Adrenal gland (tissue), 5 donors: ENCODE data around the gene RASSF4.

Source experiments
- POLR2A ChIP-seq, 2 donors: fragments of 450-650 bp; IDR thresholded peaks; one replicate each; pipeline ENCODE4 v1.6.1; 2017; ENCODE audit warnings: antibody characterized with exemption in 2 of 2, mild to moderate bottlenecking in 2 of 2, moderate library complexity in 1 of 2
- TF ChIP-seq, protein P1 (sequence below), 6 experiments: fragments of 450-650 bp in 4 of 6; fragments of 200-600 bp in 2 of 6; sonication (generic) in 1 of 6; IDR thresholded peaks; 1 replicate in 5 of 6; 2 replicates in 1 of 6; pipeline versions ENCODE4 v1.5.1 to v1.8.0; 2016 to 2021; ENCODE audit warnings: antibody characterized with exemption in 6 of 6, mild to moderate bottlenecking in 2 of 6, moderate library complexity in 1 of 6
- donor health status: DM: no; HTN: no; CAD: no.

DNA sequence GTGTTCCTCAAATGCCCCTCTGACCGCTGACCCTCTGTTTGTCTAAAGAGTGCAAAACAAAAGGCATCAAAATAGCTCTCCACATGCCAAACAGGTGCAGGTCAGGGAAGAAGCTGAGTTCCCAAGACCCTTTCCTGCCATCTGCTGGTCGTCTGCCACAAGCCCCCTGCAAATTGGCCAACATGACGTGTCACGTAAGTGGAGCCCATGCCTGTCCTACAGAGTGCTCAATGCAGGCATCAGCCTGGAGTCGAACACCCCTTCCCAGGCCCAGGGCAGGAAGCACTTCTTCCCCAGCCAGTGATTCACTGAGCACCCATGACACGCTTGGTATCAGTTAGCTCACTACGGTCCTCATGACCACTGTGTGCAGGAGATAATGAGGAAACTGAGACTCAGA lies 34.4 kb upstream of the RASSF4 start:
- TF ChIP-seq, protein P1, sequence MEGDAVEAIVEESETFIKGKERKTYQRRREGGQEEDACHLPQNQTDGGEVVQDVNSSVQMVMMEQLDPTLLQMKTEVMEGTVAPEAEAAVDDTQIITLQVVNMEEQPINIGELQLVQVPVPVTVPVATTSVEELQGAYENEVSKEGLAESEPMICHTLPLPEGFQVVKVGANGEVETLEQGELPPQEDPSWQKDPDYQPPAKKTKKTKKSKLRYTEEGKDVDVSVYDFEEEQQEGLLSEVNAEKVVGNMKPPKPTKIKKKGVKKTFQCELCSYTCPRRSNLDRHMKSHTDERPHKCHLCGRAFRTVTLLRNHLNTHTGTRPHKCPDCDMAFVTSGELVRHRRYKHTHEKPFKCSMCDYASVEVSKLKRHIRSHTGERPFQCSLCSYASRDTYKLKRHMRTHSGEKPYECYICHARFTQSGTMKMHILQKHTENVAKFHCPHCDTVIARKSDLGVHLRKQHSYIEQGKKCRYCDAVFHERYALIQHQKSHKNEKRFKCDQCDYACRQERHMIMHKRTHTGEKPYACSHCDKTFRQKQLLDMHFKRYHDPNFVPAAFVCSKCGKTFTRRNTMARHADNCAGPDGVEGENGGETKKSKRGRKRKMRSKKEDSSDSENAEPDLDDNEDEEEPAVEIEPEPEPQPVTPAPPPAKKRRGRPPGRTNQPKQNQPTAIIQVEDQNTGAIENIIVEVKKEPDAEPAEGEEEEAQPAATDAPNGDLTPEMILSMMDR (IDR thresholded peaks at IDR 0.05) = no peak
- no peak for TF ChIP-seq POLR2A (IDR thresholded peaks at IDR 0.05)
